Fibroblast of skin of scalp (primary cell): Measurements from ENCODE around the gene CYP27C1.
A peak's percentile ranks its signal among the peaks of the same experiment; 100 is the strongest.

Experiments
- DNase-seq: peaks from one replicate; pipeline ENCODE4 v3.0.0-alpha.2; 2013

The CYP27C1 gene

GRCh38 chr2:127193164-127193966 lies 26.7 kb downstream of the CYP27C1 start:
- DNase-seq: no peak

DNA sequence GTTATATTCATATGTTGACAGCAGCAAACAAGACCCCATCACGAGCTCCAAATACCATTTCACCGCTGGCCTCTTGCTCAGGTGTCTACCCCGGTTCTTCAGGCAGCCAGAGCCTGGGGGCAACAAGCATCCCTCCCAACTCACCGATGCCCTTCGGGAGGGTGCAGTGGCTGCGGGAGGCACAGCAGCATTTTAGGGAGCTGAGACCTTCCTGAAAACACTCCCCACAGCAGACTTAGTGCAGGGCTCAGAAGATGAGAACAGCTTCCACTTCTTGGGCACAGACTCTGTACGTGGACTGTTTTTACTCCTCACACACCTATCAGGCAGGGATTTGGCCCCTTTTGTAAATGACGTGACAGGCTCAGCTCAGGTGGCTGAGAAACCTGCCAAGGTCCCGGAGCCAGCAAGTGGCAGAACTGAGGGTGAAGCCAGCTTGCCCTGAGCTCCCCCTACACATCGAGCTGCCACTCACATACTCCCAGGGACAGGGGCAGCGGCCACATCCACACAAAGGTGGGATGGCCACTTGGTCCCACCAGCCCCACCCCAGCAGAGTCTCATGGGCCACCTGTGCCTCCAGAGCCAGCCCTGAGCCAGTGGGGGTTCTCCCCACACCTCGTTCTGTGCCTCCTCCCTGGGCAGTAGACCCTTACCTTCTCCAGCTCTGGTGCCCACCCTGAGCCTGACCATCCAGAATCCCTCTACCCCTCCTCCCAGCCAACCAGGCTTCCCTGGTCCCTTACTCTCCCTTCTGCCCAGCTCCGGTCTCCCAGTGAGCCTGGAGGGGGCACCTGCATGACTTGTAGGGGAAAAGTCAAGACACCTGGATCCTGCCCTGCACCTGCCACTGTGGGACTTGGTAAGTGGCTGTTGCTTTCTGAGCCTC lies 28.5 kb downstream of the CYP27C1 start:
- no peak for DNase-seq

DNA sequence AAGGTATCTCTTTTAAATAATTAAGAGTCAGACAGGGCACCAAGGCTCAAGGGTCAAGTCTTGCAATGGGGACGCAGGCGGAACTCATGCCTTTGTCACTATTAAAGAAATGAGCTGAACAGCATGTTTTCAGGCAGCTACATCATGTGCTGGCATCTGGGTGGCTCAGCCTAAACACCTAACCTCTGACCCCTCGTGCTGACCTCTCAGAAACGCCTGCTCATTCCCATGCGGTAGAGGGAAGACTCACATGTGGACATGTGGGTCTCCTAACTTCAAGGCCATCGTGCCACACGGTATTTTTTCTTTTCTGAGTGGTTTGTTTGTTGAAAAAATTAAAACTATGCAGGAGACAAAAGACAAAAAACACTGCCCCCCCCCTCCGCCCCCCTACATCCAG lies 31.3 kb downstream of the CYP27C1 start:
- DNase-seq: no peak

- no peak for DNase-seq
These were observed 32.3 kb downstream of the CYP27C1 start for GRCh38 chr2:127187831-127188230.

GRCh38 chr2:127187081-127187775 lies 32.9 kb downstream of the CYP27C1 start:
- DNase-seq: no peak

DNA sequence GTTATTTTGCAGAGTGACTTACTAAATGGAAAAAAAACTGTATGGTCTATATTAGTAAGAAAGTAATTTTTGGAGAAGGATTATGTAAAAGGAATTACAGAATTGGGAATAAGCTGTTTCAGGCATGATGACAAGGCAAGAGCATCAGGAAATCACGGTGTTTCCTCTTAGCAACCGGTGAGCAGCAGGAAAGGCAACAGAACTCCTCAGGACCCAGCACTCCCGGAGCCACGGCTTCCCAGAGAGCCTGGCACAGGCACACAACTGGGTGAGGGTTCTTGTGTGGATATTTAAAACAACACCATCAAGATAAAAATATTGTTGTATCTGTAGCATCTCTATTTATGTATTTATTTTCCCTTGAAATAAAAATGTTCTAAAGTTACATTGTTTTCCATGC lies 34.4 kb downstream of the CYP27C1 start:
- no peak for DNase-seq

- no peak for DNase-seq
These were observed 35.0 kb downstream of the CYP27C1 start for GRCh38 chr2:127185093-127185492.

- DNase-seq: no peak
These were observed 36.3 kb downstream of the CYP27C1 start for GRCh38 chr2:127183771-127184170.

DNA sequence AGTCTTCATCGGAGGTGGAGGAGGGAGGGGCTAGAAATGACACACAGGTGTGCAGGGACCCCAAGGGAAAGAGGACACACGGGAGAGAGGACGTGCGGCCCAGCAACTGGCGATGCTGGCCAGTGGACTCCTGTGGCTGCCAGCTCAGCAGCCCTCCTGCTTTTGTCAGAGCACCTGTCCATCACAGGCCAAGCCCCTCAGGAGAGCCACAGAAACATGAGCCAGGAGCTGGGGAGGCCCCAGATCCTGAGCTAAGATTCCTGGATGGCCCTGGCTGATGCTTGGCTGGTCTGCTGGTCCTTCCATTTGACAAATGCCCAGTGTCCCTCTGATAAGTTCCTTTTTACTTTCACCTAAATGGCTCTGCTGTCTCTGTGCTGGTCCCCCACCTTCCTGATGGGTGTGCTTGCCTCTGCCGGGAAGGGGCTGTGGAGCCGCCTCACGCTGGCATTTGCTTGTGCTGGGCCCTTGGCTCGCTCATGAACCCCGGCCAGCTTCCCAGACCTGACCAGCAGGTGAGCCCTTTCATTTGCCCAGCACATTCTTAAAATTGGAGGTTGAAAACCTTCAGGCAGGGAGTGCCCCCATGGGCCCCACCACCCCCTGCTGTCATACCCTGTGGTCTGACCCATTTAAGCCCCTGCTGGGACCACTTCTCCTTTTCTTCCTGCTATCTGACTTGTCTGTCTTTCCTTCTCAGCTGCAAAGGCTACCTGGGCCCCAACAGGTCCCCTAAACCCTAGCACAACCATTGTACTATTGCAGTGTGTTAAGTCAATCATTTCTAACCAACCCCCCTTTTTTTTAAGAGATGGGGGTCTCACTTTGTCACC lies 37.3 kb downstream of the CYP27C1 start:
- no peak for DNase-seq

- DNase-seq: no peak
These were observed 38.2 kb downstream of the CYP27C1 start for GRCh38 chr2:127181851-127182250.

GRCh38 chr2:127179766-127180165 lies 40.3 kb downstream of the CYP27C1 start:
- peak; percentile 90 for DNase-seq

DNA sequence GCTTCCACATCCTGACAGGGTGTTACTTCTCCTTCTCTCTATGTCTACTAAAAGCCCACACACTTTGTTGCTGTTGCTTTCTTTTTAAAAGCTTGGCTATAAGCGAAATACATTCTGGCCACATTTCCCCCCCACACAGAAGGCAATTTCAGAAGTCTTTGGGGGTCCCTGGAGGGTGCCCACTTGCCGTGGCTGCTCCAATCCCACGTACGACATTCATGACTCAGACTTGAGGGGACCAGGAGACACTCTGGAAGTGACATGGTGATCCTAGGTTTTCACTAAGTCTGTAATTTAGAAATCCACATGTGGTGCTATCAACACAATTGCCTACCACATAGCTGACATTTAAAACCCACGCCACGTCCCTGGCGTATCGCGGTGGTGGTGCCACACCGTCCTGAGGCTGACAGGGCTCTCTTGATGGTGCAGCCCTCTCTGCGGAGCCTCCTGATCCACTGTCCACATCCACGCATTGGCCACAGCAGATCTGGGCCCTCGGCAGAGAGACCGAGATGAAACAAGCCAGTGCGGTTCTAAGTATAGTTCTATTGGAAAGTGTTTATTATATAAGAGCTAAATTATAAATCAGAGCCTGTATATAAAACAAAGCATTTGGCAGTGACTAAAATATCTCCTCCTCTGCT lies 42.4 kb downstream of the CYP27C1 start:
- no peak for DNase-seq

DNA sequence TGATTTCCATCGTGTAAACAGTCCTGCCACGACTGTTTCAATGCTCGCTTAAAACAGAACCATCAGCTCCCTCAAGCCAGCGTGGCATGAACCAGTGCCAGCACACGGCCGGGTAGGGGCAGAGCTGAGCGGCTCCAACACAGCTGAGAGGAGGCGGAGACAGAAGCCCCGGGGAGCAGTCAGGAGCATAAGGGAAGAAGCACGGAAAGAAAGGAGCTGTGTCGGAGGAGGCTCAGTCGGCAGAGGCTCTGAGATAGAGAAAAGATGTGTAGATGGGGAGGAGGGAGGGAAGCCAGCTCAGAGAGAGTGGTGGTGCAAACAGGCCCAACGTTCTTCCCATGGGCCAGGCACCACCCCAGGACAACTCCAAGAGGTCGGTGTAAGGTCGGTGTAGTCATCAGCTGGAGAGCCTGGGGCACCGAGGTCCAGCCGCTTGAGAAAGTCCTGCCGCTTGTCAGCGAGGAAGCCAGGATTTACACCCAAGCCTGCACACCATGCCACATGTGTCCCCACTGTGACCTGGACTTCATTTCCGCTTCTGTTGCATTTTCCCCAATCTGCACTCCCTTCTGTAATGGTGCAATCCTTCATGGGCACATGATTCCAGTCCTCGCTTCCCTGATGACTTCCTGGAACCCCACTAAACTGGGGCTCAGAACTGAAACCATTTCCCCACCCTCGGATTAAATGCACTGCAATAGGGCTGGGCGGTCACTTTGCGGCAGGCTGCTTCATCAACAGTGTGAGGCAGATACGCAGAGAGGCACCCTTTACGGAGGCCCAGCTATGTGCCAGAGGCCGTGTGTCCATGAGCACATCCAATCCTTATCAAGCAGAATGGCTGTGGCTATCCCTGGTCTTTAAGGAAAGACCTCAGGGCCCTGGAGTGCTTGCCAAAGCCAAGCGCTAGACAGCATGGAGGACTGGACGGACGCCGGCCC lies 43.5 kb downstream of the CYP27C1 start:
- DNase-seq: peak; percentile 66

- DNase-seq: peak; percentile 60
These were observed 44.2 kb downstream of the CYP27C1 start for GRCh38 chr2:127175751-127176354.

GRCh38 chr2:127175041-127175721 lies 44.9 kb downstream of the CYP27C1 start:
- DNase-seq: peak; percentile 72

GRCh38 chr2:127174640-127175039 lies 45.5 kb downstream of the CYP27C1 start:
- DNase-seq: no peak

- peak; percentile 54 for DNase-seq
These were observed 46.0 kb downstream of the CYP27C1 start for GRCh38 chr2:127174136-127174535.

- peak; percentile 93 for DNase-seq
These were observed 47.0 kb downstream of the CYP27C1 start for GRCh38 chr2:127173057-127173456.

DNA sequence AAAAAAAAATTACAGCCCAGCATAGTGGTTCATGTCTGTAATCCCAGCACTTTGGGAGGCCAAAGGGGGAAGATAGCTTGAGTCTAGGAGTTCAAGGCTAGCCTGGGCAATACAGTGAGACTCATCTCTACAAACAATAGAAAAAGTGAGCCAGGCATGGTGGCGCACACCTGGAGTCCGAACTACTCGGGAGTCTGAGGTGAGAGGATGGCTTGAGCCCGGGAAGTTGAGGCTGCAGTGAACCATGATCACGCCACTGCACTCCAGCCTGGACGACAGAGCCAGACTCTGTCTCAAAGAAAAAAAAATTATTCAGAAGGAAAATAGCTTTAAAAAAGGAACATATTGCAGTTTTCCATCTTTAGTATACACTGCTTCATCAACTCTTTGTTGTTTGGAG lies 47.8 kb downstream of the CYP27C1 start:
- no peak for DNase-seq
